IMR-90 (cell line): ENCODE results near the gene PINK1. TPM values are rescaled to one million over a fixed set of nuclear protein-coding genes. Genes with fewer than 3 reads are reported as not detected.

Experiments used
- ATAC-seq: fragments of 200-7000 bp; cut with Tn5 transposase; 2 replicates; pipeline ENCODE4 v1.9.1; 2020; ENCODE audit warnings: low read depth, mild to moderate bottlenecking, moderate library complexity
- BruUV-seq: library from RNA; stranded (reverse); fragments of 400-500 nt; replicated peaks from 2 replicates; lab custom pipeline; 2021; lab: Mats Ljungman, UMichigan
- CTCF ChIA-PET: fragments of 300-600 bp; formaldehyde crosslinking; extraction: SDS; loops from one replicate; lab custom pipeline; 2021; ENCODE audit warnings: antibody characterized with exemption; lab: Yijun Ruan, JAX
- POLR2A ChIA-PET: fragments of 300-600 bp; sonication (Branson Sonifier 250); formaldehyde crosslinking; loops from one replicate; lab custom pipeline; 2022; ENCODE audit warnings: antibody characterized with exemption; ENCODE audit not compliant: unreplicated experiment; lab: Charles Lee
- DNase-seq: peaks from one replicate; pipeline ENCODE4 v3.0.0; 2013
- H2AFZ ChIP-seq: replicated peaks from 2 replicates; pipeline ENCODE3; 2013; ENCODE audit warnings: low read length, mild to moderate bottlenecking; ENCODE audit not compliant: poor library complexity
- H2AK5ac ChIP-seq: 2 replicates; pipeline ENCODE4 v1.6.1; 2013; ENCODE audit warnings: low read depth, low read length, inconsistent platforms
- H2AK9ac ChIP-seq: replicated peaks from 2 replicates; pipeline ENCODE3; 2013; ENCODE audit warnings: mild to moderate bottlenecking, low read depth, low read length, moderate library complexity; ENCODE audit not compliant: poor library complexity
- H2BK120ac ChIP-seq: 2 replicates; pipeline ENCODE4 v1.6.1; 2013; ENCODE audit warnings: low read depth, low read length, inconsistent platforms
- H2BK15ac ChIP-seq: 3 replicates; pipeline ENCODE4 v1.6.1; 2013; ENCODE audit warnings: low read depth, low read length, inconsistent platforms
- H2BK20ac ChIP-seq: 2 replicates; pipeline ENCODE4 v1.6.1; 2013; ENCODE audit warnings: low read depth, mild to moderate bottlenecking, inconsistent platforms, low read length, moderate library complexity
- H2BK5ac ChIP-seq: 2 replicates; pipeline ENCODE4 v1.6.1; 2013; ENCODE audit warnings: mild to moderate bottlenecking, low read depth, low read length, inconsistent platforms; ENCODE audit not compliant: poor library complexity, severe bottlenecking
- H3K14ac ChIP-seq: replicated peaks from 2 replicates; pipeline ENCODE4 v1.6.1; 2013; ENCODE audit warnings: low read depth, low read length, inconsistent platforms
- H3K18ac ChIP-seq: 2 replicates; pipeline ENCODE4 v1.6.1; 2013; ENCODE audit warnings: low read depth, low read length, control low read depth
- H3K23ac ChIP-seq: 2 replicates; pipeline ENCODE4 v1.6.1; 2013; ENCODE audit warnings: low read depth, low read length, inconsistent platforms
- H3K27ac ChIP-seq: 2 replicates; pipeline ENCODE4 v1.5.1; 2013; ENCODE audit warnings: mild to moderate bottlenecking, control low read depth, low read length; ENCODE audit not compliant: insufficient read depth
- H3K27me3 ChIP-seq: 2 replicates; pipeline ENCODE4 v1.6.1; 2013; ENCODE audit warnings: low read length; ENCODE audit not compliant: control insufficient read depth, insufficient read depth
- H3K36me3 ChIP-seq: 2 replicates; pipeline ENCODE4 v1.6.1; 2013; ENCODE audit warnings: low read length, mixed read lengths; ENCODE audit not compliant: control insufficient read depth, insufficient read depth
- H3K4ac ChIP-seq: 2 replicates; pipeline ENCODE4 v1.6.1; 2013; ENCODE audit warnings: low read depth, low read length, inconsistent platforms
- H3K4me1 ChIP-seq: 2 replicates; pipeline ENCODE4 v1.6.1; 2013; ENCODE audit warnings: low read length, mixed read lengths; ENCODE audit not compliant: control insufficient read depth, insufficient read depth
- H3K4me2 ChIP-seq: 2 replicates; pipeline ENCODE4 v1.6.1; 2013; ENCODE audit warnings: low read depth, mild to moderate bottlenecking, control low read depth, low read length, moderate library complexity
- H3K4me3 ChIP-seq: 2 replicates; pipeline ENCODE4 v1.5.1; 2013; ENCODE audit warnings: low read depth, mild to moderate bottlenecking, control low read depth, low read length, moderate library complexity; ENCODE audit not compliant: insufficient read depth
- H3K56ac ChIP-seq: 2 replicates; pipeline ENCODE4 v1.6.1; 2013; ENCODE audit warnings: low read length, inconsistent platforms; ENCODE audit not compliant: insufficient read depth; ENCODE audit errors: extremely low read depth
- H3K79me1 ChIP-seq, 2 experiments: 2 replicates each; pipeline ENCODE4 v1.6.1; 2013; ENCODE audit warnings: low read length in 2 of 2, inconsistent platforms in 1 of 2, low read depth in 1 of 2
- H3K9ac ChIP-seq: 2 replicates; pipeline ENCODE4 v1.6.1; 2013; ENCODE audit warnings: low read depth, low read length, control low read depth
- H3K9me1 ChIP-seq: 2 replicates; pipeline ENCODE4 v1.6.1; 2013; ENCODE audit warnings: low read length, inconsistent platforms; ENCODE audit not compliant: insufficient read depth
- H3K9me3 ChIP-seq: 2 replicates; pipeline ENCODE4 v1.6.1; 2013; ENCODE audit warnings: low read length; ENCODE audit not compliant: control insufficient read depth, insufficient read depth
- H4K20me1 ChIP-seq: 2 replicates; pipeline ENCODE4 v1.6.1; 2013; ENCODE audit warnings: low read length, inconsistent platforms; ENCODE audit not compliant: insufficient read depth
- H4K5ac ChIP-seq: 2 replicates; pipeline ENCODE4 v1.6.1; 2013; ENCODE audit warnings: mild to moderate bottlenecking, low read depth, low read length, control low read depth
- H4K8ac ChIP-seq, 2 experiments: 2 replicates each; pipeline ENCODE4 v1.6.1; 2013; ENCODE audit warnings: low read depth in 2 of 2, low read length in 2 of 2, control low read depth in 1 of 2, inconsistent platforms in 1 of 2
- H4K91ac ChIP-seq: 2 replicates; pipeline ENCODE4 v1.6.1; 2013; ENCODE audit warnings: low read depth, low read length, inconsistent platforms; ENCODE audit not compliant: insufficient read depth
- BHLHE40 ChIP-seq: fragments of 150-350 bp; IDR thresholded peaks from 2 replicates; pipeline ENCODE4 v1.6.1; 2016; ENCODE audit warnings: mild to moderate bottlenecking, low read depth, low read length
- CHD1 ChIP-seq: IDR thresholded peaks from 2 replicates; pipeline ENCODE4 v1.6.1; 2012; ENCODE audit warnings: low read depth, low read length, improper control_type of control experiment
- SMC3 ChIP-seq: fragments of 150-350 bp; IDR thresholded peaks from 2 replicates; pipeline ENCODE4 v1.6.1; 2016; ENCODE audit warnings: low read depth, mild to moderate bottlenecking, antibody characterized with exemption, low read length, moderate library complexity
- USF2 ChIP-seq: fragments of 150-350 bp; IDR thresholded peaks from 2 replicates; pipeline ENCODE4 v1.6.1; 2017; ENCODE audit warnings: mild to moderate bottlenecking, antibody characterized with exemption, low read length, low read depth
- WGBS, 2 experiments: methylation state at CpG; one replicate each; pipeline versions ENCODE4 v1.1.5 to v1.1.7; 2013; ENCODE audit warnings: missing lambda C conversion rate in 2 of 2; ENCODE audit not compliant: insufficient read length in 1 of 2; ENCODE audit errors: extremely low coverage in 2 of 2; 5-methylcytosine and 5-hydroxymethylcytosine counted together
- dilution Hi-C: fragments of 300-500 bp; cut with HindIII; formaldehyde crosslinking; loops from one replicate; pipeline ENCODE4 v1.14.3; 2018; ENCODE audit warnings: low sequenced_read_pairs; ENCODE audit not compliant: unreplicated experiment
- in situ Hi-C: fragments of 300-500 bp; cut with MboI; formaldehyde crosslinking; loops from 3 replicates; pipeline ENCODE4 v1.14.3; 2019; ENCODE audit warnings: low sequenced_read_pairs, inconsistent platforms, mixed read lengths
- intact Hi-C: fragments of 100-400 bp; cut with micrococcal nuclease; formaldehyde crosslinking; loops from 2 replicates; pipeline ENCODE4 v1.10.0; 2022
- polyA plus RNA-seq, 3 experiments: library from polyadenylated mRNA; depleted of rRNA; stranded (reverse); fragments of >200 nt; gene quantifications; 2 replicates each; pipeline ENCODE4 v1.2.3, GENCODE V29; 2012; ENCODE audit warnings: low replicate concordance in 1 of 3
- total RNA-seq: library from RNA; depleted of rRNA; stranded (reverse); fragments of >200 nt; gene quantifications from 2 replicates; pipeline ENCODE4 v1.2.3, GENCODE V29; 2012

PINK1 gene
- total and polyA plus RNA-seq, 2 of the 4 experiments (the other 2 are of a cell fraction) = 52.9 to 55.2 TPM

GRCh38 chr1:20593756-20594155 lies 39.5 kb upstream of the PINK1 start:
- in situ Hi-C loops (no loop called here), dilution Hi-C loops (no loop called here), intact Hi-C loops (no loop called here)
- no peak for ATAC-seq
- TF ChIP-seq SMC3 = no peak
- TF ChIP-seq USF2 = no peak
- no peak for TF ChIP-seq CHD1
- TF ChIP-seq BHLHE40 = no peak
- Histone ChIP-seq H3K9me3 (no peaks in the 10 kb centered on the region), H2BK20ac (no peak overlapping the region), H3K14ac (no peak overlapping the region), H2AK5ac (no peak overlapping the region), H3K9me1 (0 out of 2 replicates have a peak, but pooled peaks cover 3% of the 10 kb centered on the region), H3K36me3 (no peaks in the 10 kb centered on the region), H2BK15ac (no peak overlapping the region), H4K8ac (no peak overlapping the region), H3K4ac (no peak overlapping the region), H4K20me1 (no peaks in the 10 kb centered on the region), H2AFZ (no peak overlapping the region), H4K5ac (no peak overlapping the region), H2BK120ac (no peak overlapping the region), H3K56ac (no peak overlapping the region), H3K4me1 (peaks cover 16% of the 10 kb centered on the region), H2AK9ac (no peak overlapping the region), H3K18ac (no peak overlapping the region), H3K27ac (no peak overlapping the region), H3K27me3 (peaks cover 8% of the 10 kb centered on the region; the same call in 1 of the 2 replicates), H2BK5ac (no peak overlapping the region), H3K4me3 (no peak overlapping the region), H4K91ac (no peak overlapping the region), H3K9ac (no peak overlapping the region), H3K4me2 (no peak overlapping the region), H3K79me1 (no peaks in the 10 kb centered on the region), H3K23ac (no peak overlapping the region)
- BruUV-seq = no TSS peak
- no peak for DNase-seq
- 80% methylated on average over 1 of the region's 5 CpGs; no CpG with 5 or more reads in 1 of the 2 experiments for WGBS, 2 experiments
- CTCF ChIA-PET = no interaction called here
- POLR2A ChIA-PET = no interaction called here
